Measurements from ENCODE around the gene NEK2. TPM values are rescaled to one million over a fixed set of nuclear protein-coding genes. Genes with fewer than 3 reads are reported as not detected.
"Not testable (repeated sequence)": the region's sequence is repeated elsewhere in the genome, so short reads cannot be mapped to it uniquely, and the experiment has no call there.

NEK2 gene
- polyA plus RNA-seq, 3 donors: 19.2 to 22.3 (median 19.3) TPM

DNA sequence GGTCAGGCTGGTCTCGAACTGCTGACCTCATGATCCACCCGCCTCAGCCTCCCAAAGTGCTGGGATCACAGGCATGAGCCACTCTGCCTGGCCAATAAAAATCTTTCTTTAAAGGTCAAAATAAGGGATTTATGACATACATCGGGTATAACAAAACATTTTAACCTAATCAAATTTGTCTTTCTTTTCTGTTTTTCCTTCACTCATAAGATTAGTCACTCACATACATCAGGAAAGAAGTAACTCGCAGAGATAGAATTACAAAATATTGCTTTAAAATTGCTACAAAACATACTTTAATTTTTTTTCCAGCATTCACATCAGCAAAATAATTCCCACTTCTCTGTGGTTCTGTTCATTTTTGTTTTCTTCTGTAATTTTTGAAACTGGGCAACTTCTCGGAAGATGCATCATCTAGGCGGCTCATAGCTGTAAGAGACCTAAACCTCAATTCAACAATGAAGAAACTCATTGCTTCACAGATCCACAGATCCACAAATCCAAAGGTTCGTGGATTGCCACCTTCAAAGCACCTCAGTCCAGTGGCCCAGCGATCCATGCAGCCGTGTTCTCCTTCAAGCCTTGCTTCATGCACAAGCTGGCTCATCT lies 39.7 kb downstream of the NEK2 start:
- DNase-seq (ENCODE audit: low read depth in 3 of 3, low spot score in 2 of 3): no peak

DNA sequence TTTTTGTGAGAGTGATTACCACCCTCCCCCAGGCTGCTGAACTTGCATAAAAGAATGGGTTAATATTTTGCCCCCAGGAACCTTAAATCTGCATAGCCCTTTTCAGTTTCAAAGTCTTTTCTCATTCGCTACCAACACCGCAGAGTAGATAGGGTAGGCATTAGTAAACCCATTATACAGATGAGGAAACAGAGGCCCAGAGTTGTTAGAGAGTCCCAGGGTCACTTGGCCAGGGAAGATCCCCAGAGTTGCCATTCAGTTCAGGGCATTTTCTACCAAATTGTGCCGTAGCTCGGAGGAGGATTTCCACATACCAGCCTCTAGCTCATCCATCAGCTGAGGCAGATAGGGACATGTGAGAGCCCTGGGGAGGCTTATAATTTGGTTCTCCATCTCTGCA lies 40.5 kb downstream of the NEK2 start:
- no peak for DNase-seq (ENCODE audit: low read depth in 3 of 3, low spot score in 2 of 3)

DNA sequence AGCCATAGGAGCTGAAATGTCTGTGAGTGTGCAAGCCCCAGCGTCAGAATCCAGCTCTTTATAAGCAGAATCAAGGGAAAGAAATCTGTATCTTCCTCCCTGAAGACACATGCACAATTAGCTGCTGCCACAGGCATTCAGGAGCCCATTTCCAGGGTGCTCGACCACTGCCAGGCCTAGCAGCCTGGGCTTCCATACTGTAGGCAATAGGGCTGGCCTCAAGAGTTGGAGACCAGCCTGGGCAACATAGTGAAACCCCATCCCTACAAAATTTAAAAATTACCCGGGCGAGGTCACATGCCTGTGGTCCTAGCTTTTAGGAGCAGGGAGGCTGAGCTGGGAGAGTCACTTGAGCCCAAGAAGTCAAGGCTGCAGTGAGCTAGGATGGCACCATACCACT lies 41.0 kb downstream of the NEK2 start:
- no peak for DNase-seq (ENCODE audit: low read depth in 3 of 3, low spot score in 2 of 3)

DNA sequence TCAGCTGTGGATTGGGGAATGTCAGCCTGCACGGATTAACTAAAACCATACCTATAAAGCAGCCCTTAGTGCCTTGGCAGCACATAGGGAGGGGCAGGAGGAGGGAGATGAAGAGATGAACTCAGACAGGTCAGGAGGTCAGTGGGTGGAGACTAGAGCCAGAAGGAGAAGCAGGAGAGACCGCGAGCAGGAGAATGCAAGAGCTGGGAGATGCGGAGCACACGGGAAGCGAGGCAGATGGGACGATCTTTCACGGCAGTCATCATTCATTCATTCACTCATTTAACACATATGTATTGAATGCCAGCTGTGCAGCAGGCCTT lies 41.9 kb downstream of the NEK2 start:
- DNase-seq (ENCODE audit: low read depth in 3 of 3, low spot score in 2 of 3): no peak

DNA sequence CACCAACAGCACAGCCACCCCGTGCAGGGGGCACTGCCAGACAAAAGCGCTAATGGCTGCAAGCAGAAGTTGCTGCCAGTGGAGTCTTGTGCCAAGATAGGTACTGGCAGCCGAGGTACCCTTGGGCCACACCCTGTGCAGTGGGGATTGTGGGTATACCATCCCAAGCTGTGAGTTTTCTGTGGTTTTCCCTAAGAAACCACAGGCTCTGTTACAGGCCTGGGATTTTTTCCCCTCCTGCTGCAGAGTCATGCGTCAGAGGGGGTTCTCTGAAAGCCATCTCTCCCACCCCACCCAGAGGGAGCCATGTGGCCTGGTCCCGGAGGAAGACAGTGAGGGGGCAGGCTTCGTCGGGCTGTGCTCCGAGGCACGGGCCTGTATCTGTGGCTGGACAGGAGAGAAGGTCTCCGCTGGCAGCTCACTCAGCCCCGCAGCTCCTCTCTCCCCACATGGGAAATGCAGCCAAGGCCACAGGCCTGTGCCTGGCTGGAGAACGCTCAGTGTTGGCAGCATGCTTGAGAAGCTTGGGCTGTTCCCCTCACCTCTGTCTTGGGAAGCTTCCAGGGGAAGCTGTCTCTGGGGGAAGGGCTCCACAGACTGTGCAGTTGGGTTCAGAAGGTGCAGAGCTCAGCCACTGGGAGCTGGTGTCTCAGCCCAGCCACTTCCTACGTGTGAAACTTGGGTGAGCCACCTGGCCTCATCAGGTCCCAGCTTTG lies 42.5 kb downstream of the NEK2 start:
- no peak for DNase-seq (ENCODE audit: low read depth in 3 of 3, low spot score in 2 of 3)

DNA sequence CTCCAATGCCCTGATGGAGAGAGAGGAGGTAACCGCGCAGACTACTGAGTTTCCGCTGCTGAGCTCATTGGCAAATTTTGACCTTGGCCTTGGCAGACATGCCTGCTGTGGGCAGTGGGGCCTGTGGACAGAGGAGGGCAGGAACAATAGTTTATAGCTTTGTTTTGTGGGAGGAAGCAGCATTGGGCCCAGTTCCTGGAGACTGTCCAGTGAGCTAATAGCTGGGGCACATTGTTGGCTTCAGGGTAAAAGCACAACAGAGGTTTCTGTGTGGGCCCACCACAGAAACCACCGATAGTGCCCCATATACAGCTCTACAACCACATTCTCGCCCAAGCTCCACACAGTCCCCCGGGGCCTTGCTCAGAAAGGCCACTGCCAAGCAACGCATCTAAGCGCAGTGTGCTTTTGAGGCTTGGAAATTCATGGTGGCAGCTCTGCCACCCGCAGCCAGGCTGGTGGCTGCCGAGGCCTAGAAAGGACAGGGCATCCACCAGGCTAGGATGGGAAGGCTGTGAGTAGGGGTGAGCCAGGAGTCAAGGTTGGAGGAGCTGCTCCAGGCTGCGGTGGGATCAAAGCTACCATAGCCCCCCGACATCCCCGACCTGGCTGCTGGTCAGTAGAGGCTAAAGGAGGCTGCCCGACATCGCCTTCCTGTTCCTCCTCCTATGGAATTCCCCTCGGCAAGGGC lies 43.2 kb downstream of the NEK2 start:
- no peak for DNase-seq (ENCODE audit: low read depth in 3 of 3, low spot score in 2 of 3)

DNA sequence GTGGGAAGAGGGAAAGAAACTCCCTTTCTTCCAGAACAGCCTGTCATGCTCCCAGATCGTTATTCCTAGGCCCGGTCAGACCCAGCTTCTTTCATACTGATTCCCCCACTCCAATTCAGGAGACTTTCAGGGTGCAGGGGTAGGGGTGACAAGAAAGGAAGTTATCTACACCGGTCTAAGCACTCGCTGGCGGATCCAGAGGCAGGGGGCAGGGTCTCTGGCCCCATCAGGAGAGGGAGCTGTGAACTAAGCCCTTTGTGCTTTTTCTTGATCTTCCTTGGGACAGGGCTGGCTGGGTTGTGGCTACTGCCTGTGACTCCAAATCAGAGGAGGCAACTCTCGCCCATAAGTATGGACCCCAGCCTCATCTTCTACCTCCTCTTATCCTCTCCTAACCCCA lies 44.3 kb downstream of the NEK2 start:
- DNase-seq (ENCODE audit: low read depth in 3 of 3, low spot score in 2 of 3): no peak

DNA sequence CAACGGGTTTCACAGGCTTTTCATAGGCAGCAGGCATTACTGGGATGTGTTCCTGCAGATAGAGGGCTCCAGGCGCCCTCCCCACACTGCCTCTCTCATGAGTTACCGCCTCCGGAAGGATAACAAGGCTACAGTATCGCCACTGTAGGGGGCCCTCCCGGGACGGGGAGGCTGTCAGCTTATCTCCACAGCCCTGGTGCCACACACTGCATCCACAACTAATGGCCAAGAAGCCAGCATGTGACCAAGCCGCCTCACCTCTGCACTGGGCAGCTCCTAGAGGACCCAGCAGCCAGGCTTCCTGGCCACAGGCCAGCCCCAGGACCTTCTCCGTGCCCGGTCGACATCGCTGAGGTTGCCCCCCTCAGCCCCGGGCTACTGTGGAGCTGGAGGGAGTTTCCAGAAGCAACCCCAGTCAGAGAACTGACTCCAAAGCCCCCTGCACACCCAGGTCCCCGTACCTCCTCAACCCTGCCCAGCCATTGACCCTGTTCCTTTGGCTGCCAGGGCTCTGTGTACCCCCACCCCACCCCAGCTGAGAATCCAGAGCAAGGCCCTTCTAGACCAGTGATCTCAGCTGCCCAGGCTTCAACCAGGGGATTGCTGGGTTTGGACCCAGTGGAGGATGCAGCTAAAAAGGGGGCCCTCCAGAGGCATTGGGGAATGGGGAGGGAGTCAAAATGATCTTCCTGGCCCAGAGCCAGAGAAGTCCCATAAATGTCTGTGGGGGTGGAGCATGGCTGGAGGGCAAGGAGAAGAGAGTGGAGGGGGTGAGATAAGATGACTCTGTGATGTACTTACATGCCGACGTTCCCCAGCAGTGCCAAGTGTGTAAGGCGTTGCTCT lies 45.0 kb downstream of the NEK2 start:
- no peak for DNase-seq (ENCODE audit: low read depth in 3 of 3, low spot score in 2 of 3)

DNA sequence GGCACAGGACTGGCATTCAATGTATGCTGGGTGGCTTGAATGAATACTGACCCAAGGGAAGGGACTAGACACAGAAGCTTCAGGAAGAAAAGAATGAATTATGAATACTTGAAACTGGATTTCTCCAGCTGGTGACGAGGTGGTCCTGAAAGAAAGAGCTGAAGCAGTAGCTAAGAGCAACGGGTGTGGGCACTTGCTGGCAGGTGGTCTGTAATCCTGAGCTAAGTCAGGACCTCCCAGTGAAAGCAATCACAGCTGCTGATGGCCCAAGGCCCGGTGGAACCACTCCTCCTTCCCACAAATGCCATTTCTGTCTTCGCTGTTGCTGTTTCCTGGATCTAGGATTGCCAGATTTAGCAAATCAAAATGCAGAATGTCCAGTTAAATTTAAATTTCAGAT lies 47.0 kb downstream of the NEK2 start:
- DNase-seq (ENCODE audit: low read depth in 3 of 3, low spot score in 2 of 3): no peak

DNA sequence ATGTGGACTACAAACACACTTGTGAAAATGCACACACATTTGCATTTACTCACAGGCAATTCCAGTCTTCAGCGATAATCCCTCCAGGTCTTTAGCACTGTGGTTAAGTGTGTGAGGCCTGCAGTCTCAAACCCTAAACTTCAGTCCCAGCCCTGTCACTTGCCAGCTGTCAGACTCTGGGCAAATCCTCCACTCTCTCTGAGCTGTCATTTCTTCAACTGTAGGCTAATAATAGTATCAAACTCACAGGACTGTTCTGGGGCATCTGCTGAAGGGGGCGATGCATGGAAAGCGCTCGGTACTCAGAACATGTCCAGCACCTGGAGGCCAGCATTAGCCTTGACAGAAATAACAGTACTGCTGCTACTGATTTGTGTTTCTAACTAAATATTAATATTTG lies 48.2 kb downstream of the NEK2 start:
- DNase-seq (ENCODE audit: low read depth in 3 of 3, low spot score in 2 of 3): no peak

DNA sequence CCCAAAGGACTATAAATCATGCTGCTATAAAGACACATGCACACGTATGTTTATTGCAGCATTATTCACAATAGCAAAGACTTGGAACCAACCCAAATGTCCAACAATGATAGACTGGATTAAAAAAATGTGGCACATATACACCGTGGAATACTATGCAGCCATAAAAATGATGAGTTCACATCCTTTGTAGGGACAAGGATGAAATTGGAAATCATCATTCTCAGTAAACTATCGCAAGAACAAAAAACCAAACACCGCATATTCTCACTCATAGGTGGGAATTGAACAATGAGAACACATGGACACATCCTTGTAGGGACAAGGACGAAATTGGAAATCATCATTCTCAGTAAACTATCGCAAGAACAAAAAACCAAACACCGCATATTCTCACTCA lies 49.6 kb downstream of the NEK2 start:
- not testable (repeated sequence) for DNase-seq (ENCODE audit: low read depth in 3 of 3, low spot score in 2 of 3)

DNA sequence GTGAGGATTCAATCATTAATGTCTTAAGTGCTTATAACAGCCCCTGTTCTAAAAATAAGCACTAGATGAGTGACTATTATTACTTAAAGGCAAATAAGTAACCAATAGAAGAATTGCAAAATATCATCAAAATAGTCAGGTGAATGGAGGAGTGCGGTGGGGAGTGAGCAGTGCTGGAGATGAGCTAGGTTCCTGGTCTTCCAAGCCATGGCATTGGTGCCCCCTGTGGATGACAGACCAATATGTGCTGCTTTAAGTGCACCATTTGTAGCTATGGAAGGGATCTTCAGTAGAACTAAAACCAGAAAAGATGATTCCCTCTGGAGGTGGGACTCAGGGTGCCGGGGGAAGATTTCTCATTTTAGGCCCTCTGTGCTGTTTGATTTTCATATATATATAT lies 50.4 kb downstream of the NEK2 start:
- no peak for DNase-seq (ENCODE audit: low read depth in 3 of 3, low spot score in 2 of 3)

DNA sequence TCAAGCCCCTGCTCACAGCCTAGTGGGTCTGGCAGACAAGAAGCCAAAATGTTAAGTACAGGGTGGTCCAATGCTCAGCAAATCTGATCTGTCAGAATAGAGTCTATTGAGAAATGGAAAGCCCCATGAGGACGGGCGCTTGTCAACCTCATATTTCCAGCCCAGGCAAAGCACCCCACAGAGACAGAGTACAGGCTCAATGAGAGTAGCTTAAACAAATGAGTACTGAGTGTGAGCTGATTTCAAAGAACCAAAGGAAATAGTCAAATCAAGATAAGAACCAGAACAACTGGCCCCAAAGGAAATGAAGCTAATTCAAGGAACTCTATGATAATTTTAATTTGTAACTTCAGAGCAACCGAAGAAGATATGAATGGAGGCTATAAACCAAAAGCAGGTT lies 51.9 kb downstream of the NEK2 start:
- DNase-seq (ENCODE audit: low read depth in 3 of 3, low spot score in 2 of 3): no peak

DNA sequence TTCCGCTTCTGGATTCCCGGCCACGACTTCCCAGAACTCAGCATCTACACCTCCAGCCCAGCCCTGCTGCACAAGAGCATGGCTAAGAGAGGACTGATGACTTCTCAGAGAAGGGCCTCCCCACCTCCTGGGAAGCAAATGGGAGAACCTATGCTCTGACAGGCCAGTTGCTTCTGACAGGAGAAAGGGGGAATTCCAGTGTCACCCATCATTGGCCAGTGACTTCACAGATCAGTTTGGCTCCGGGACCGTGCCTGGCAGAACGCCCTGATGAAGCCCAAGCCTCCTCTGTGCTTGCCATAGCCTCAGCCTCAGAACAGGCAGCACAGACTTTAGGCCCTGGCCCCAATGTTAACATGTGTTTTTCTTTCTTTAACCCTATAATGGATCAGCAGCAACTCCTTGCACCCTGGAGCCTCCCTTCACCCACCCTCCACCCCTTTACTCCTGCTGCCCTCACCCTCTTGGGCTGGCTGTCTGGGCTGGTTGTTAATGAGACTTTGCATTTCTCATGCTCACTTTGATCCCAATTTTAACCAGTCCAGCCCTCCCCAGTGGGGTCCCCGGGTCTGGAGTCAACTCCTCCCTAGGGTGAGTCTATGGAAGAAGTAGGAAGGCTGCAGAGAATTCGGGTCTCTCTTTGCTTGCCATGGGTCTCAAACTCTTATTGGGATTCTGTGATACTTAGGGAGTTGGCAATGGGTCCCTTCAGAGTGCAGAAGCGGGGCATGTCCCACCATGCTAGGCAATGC lies 53.8 kb downstream of the NEK2 start:
- no peak for DNase-seq (ENCODE audit: low read depth in 3 of 3, low spot score in 2 of 3)

DNA sequence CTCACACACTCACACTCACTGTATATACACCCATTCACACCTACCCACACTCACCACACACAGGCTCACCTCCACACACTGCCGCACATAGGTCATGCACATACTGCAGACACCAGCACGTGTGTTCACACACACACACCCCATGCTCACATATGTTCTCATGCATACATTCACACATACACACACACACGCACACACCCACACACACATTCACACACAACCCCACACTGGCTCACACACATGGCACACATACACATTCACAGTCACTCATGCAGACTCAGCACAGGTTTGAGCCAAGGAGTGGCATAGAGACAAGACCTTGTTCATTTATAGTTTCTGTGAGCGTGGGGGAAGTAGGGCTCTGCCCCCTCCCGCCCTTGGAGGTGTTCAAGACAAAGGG lies 55.3 kb downstream of the NEK2 start:
- DNase-seq (ENCODE audit: low read depth in 3 of 3, low spot score in 2 of 3): no peak

DNA sequence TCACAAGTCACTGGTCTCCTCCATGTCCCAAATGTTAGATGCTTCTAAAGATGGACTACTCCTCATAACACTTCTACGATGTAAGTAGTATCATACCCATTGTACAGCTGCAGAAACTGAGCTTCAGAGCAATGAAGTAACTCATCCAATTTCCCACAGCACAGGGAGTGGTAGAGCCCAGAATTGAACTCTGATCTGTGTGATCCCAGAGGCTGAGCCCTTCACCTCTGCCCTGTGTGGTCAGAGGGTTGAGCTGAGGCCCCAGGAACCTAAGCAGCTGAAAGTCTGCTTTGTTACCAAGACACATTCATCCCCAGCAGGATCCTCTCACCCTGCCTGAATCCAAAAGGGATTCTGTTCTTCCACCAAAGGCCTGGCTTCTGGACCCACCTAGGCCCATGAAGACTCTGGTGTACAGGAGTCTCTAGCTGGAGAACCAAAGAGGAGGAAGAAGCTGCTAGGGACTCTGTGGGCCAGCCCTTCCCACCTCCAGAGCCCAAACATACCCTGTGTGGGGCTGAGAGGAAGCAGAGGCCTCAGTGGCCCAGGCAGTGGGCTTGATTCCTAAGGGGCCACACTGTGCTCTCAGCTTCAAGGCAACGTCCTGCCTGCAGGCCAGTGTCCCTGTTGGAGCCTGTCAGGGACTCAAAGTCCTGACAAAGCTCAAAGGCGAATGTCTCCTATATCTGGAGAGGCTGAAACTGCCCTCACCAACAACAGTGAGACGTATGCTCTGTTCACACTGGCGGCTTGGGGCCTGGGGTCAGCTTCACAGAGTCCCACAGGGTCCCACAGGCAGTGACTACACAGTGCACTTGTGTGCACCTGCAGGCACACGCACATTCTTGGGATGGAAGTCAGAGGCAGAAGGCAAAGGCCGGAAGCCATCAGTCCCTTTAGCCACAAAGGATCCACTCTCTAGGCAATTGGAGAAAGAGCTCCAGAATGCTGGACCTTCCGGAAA lies 56.1 kb downstream of the NEK2 start:
- DNase-seq (ENCODE audit: low read depth in 3 of 3, low spot score in 2 of 3): no peak

DNA sequence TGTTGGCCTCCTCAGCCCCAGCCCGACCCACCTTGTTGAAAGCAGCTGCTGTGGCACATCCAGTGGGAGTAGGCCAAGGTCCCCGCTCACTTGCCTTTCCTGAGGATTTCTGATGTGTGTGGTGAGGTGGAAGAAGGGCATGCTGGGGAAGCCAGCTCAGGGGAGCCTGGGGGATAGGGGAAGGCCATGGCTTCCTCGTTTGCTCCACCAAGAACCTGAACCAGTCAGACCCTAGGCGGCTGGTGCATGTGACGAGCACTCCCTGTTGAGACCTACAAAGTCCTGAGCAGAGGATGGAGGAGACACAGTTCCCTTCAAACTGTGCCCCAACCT lies 58.5 kb downstream of the NEK2 start:
- DNase-seq (ENCODE audit: low read depth in 3 of 3, low spot score in 2 of 3): no peak

DNA sequence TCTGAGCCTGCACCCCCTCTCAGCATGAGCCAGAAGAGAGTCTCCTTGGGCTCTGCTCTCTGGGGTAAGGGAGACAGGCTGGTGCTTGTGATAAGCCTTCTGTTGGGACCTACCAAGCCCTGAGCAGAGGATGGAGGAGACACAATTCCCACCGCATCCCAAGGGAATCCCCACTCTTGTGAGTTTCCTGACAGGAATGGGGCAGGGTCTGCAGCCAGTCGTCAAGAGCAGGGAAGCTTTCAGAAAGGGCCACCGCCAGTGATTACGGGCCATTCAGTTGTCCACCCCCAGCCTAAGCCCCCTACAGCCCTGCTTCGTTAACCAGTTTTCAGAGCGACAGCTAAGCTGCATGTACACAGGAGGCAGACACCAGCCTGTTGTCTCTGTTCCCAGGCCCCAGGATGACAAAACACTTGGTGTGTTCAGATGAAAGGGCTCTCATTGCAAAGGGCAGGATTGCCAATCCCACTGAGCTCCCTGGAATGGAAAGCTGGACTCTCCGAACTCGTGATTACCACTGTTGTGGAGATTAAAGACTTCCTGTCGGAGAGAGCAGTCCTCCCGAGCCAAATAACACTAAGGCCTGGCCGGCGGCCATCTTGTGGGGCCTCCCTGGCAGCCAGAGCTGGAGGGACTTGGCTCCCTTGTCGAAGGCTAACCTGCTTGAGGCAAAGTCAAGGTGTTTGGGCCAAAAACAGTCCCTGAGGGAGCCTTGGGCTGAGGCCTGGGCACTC lies 59.0 kb downstream of the NEK2 start:
- no peak for DNase-seq (ENCODE audit: low read depth in 3 of 3, low spot score in 2 of 3)

DNA sequence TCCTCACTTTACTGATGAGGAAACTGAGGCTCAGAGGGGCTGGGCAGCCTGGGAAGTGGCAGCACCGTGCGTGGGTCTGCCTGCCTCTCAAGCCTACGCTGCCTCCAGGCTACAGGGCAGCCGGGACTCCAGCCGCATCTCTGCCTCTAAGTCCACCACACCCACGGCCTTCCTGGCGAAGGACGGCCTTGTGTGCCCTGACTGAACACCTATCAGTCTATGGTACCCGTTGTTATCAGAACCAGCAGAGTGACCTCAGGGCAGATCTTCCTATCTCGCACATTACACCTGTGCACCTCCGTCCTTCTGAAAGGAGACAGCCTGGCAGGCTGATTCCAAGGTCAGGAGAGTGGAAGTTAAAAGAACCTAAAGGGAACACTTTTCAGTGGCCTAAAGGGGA lies 60.8 kb downstream of the NEK2 start:
- no peak for DNase-seq (ENCODE audit: low read depth in 3 of 3, low spot score in 2 of 3)
